ENCODE data around the gene GALNT14.

GRCh38 chr2:31032475-31032874 lies 105.8 kb downstream of the GALNT14 start:
- TF ChIP-seq SPI1 (IDR thresholded peaks at IDR 0.05; ENCODE audit: low read depth, low read length) (no peak), POU2F2 (IDR thresholded peaks at IDR 0.05; ENCODE audit: low read depth, low read length) (no peak), POLR2A (IDR thresholded peaks at IDR 0.05; ENCODE audit: low read depth, low read length) (no peak)

Measured in GM12891 (cell line).